Keratinocyte (primary cell): ENCODE measurements around the gene TENM3.

Source experiments
- CTCF ChIP-seq, 3 experiments: IDR thresholded peaks in 1 of 3; conservative IDR thresholded peaks in 1 of 3; optimal IDR thresholded peaks in 1 of 3; 2 replicates in 2 of 3; 3 replicates in 1 of 3; pipeline versions ENCODE3 to v1.5.1; 2011; ENCODE audit warnings: low read length in 3 of 3, mild to moderate bottlenecking in 3 of 3, moderate library complexity in 2 of 3, control low read depth in 1 of 3, inconsistent platforms in 1 of 3; ENCODE audit not compliant: insufficient read depth in 2 of 3; ENCODE audit errors: extremely low read depth in 1 of 3
- EZH2 ChIP-seq: IDR thresholded peaks from one replicate; pipeline ENCODE4 v1.6.1; 2012; ENCODE audit warnings: inconsistent platforms, mild to moderate bottlenecking, low read length, moderate library complexity

- TF ChIP-seq CTCF (optimal IDR thresholded peaks at IDR 0.05 in 1 of 3, IDR thresholded peaks at IDR 0.05 in 1 of 3, conservative IDR thresholded peaks at IDR 0.05 in 1 of 3; ENCODE audit: extremely low read depth in 1 of 3, insufficient read depth in 2 of 3, low read length in 3 of 3) (no peak), EZH2 (no peak)
Measured at GRCh38 chr4:182531555-182532162, 288.5 kb downstream of the TENM3 start.
